Measurements from ENCODE around the gene TMEFF2.

The TMEFF2 gene

DNA sequence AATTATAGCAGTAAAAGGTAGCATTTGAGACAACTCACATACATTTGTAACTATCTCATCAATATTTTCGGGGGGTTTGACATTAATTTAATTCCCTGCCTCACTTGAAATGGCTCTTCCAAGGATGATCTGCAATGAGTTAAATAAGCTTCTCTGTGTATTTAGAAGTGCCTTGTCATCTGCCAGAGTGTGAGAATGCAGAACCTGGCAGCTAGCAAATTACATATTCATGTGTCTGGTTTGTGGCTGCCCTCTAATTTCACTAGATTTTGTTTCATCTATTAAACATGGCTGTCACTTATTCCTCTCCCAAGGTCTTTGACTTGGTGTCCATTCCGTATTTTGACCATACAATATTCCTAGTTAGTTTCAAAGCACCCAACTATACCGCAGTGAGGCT lies 189.5 kb downstream of the TMEFF2 start:
- no peak for DNase-seq

DNA sequence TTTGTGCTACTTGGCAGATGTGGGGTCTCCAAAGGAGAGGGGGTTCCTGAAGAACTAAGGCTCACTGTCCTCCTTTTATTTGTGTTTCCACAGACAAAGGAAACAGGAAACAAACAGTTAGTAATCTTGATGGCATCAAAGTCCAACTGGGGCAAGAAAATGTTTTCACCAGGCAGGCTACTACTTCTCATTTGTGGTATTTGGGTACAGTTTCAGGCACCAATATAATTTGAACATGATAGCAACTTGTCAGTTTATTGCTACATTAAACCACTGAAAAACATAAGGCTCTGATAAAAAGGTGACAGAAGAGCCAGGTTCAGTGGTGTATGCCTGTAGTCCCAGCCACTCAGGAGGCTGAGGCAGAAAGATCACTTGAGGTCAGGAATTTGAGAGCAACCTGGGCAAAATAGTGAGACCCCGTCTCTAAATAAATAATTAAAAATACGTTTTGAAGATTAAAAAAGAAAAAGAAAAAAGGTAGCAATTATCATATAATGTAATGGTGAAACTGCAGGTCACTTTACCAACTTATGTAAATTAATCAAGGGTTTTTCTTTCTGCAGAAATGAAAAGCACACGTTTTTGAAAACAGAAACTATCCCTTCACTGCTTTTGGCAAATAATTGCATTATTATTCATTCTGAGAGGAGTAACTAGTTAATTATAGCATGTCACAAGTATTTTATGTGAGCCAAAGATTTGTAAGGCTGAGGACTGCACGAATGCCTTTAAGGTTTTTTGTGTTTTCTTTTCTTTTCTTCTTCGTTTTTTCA lies 190.4 kb downstream of the TMEFF2 start:
- DNase-seq, result no peak

GRCh38 chr2:192002418-192002817 lies 192.3 kb downstream of the TMEFF2 start:
- no peak for DNase-seq

- DNase-seq, result no peak
These were observed 194.3 kb downstream of the TMEFF2 start for GRCh38 chr2:192000196-192000980.

DNA sequence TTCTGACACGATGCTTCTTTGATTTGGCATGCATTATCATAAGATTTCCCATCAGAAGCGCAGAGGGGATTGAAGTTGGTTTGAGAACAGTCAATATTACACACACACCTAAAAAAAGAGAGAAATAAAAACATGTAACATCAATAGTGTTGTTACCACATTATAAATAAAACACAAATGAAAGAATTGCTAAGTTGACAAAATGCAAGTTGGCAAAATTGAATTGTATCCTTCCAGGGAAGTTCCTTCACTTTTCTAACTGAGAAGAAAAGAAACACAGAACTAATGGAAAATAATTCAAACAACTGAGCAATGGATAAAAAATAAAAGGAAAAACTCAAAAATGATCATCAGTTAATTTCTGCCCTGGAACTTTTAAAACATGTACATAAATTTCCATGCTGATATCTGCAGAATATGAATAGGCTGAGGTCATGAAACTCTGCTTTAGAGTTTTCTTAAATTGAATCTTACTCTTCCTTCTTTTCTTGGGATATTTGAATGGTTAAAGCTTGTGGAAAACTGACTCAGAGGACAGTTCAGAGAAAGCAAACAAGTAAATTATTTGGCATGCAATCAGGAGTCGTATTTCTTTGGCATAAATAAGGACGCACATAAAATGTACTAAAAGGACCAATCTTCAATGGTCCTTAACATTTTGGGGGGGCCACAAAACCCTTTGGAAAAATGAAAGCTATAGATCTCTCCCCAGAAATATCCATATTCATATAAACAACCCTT lies 195.5 kb downstream of the TMEFF2 start:
- DNase-seq, result no peak

- DNase-seq, result no peak
These were observed 199.4 kb downstream of the TMEFF2 start for GRCh38 chr2:191995285-191995684.

DNA sequence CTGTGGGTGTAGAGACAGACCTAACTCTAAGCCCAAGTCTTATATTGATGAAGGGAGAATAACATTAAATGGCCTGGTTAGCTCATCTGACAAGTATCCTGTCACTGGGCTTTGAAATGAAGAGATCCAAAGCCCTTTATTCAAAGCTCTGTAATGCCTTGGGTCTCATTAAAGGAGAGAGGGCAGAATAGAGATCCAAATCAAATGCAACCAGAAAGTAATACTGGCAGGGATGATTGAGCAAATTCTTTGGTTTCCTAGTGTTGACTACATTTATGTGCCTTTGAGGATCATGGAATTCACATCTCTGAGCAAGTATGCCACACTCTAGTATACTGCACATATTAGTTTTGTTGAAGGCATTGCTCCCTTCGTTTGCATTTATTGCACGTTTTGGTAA lies 200.0 kb downstream of the TMEFF2 start:
- no peak for DNase-seq

DNA sequence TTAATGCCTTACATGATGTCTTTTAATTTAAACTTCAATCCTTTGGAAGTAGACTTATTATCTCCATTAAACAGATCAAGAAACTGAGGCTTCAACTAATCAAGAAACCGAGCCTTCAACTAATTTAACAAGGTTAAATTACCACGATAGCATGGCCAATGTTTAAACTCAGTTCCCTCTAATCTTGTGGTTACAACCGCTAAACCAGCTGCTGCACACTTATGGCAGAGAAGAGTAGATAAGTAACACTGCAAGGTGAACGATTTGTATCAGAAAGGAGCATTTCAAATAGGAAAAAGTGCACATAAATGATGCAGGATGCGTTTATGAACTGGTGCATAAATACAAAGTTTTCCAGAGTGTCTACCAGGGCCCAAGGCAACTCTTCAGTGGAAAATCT lies 203.3 kb downstream of the TMEFF2 start:
- DNase-seq, result no peak

- no peak for DNase-seq
These were observed 209.0 kb downstream of the TMEFF2 start for GRCh38 chr2:191985740-191986139.

DNA sequence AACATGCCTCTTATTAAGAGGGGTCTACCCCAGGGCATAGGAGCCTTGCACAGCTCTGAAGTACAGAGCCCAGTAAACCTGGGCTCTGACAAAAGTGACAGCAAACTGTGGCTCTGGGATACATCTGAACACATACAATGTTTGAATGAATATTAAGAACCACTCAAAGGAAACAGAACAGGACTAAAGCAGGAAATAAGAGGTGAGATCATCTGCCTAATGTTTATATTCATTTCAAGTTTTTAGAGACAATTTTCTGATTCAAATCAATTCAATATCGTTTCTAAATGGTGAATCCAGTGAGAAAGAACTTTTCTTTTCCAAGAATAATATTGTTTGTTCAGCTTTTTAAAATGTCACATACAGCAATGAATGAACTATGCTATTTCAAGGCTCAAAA lies 211.1 kb downstream of the TMEFF2 start:
- DNase-seq, result no peak

DNA sequence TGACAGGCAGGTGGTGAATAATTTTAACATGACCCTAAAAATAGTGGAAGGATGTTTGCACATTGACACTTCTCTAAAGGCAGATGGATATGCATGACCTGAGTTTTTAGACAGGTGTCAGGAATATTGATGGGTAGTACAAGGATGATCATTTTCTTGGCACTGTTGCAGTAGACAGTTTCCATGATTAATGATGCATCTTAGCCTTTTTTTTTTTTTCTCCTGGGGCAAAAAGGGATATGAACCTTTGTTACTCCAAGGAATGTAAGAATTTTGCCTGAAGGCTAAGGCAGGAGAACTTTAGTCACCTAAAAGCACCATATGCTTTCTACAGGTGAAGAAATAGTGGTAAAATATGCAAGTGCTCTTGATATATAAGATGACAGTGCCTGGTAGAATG lies 211.5 kb downstream of the TMEFF2 start:
- no peak for DNase-seq

DNA sequence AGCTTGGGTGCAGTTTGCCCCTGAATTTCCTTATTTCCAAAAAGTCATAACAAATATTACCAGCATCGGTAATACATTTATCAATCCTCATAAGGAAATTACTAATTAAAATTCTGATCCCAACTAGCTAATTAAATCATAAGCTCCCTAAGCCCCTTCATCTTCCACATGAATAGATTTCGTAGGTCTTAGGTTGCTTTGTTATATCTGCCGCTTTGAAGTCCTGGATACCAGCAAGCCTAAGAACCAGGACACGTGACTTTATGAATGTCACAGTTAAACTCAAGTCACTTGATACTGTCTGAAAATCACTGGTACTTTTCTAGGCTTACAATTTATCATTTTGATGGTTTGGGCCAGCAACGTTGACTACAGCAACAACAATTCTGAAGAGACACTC lies 213.0 kb downstream of the TMEFF2 start:
- DNase-seq, result no peak

DNA sequence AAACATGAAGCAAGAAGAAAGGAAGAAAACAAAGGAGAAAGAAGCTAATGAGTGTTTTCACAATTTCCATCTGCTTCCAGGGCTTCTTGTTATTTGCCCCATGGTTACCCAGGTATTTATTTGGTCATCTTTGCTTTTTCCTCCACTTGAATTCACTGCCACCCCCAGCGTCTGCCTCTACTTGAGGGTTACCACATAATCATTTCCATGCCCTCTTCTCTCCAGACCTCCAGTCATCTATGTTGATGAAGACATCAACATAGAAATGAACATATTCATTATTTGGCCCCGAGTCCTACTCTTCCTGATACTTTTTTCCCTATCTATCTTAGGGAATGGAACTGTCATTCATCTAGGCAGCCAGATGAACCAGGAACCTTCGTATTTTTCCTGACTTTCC lies 214.2 kb downstream of the TMEFF2 start:
- no peak for DNase-seq

DNA sequence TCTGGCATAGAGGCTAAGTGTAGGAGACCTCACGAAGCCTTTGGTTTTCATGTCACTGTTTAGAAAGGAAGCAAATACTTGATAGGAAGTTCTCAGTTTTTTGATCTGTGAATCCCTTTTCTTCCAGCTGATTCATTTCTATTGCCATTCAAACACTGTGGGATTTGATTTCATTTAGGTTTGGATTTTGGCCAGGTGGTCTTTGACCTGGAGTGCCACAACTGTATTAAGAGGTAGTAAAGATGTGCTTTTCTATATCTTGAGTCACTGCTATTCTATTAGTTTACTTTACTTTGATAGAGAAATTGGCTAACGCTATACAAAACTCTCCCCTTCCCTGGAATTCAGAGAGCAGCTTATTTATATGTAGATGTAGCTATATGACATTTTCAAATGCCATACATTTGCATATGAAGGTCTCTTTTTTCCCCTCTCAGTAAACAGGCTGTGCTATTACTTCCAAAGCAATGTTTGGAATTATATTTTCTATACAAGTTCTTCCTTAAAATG lies 215.5 kb downstream of the TMEFF2 start:
- no peak for DNase-seq

DNA sequence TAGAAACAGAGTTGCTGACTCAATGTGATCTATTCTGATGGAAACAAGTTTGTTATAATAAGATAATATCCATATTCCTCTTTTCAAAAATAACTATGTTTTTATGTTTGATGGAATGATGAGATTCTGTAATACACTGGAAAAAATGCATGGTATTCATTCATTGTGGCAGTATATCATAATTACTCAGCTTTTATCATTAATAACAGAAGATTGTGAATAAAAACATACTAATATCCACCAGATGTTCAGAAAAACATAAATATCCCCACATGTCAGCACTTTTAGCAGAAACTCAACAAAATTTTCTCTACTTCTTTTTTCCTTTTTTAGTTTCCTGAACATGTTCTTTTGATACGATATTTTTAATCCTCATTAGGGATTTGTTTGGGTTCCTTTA lies 217.0 kb downstream of the TMEFF2 start:
- DNase-seq, result no peak

DNA sequence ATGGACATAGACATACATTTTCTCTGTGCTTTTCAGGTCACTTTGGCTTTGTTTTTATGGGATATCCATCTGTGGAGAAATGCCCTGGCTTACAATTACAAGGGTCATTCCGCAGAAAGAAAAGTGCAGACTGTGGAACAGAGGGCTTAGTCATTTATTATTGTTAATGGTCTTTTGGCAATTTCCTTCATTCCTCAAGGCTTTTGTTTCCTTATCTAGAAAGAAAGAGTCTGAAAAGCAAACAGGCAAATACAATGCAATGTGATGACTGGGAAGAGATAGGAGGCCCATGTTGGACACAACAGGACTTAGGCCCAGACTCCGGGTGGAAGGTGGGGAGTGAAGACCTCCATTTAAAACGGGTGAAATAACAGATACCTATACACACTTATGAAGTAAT lies 218.3 kb downstream of the TMEFF2 start:
- DNase-seq, result no peak

- DNase-seq, result no peak
These were observed 220.1 kb downstream of the TMEFF2 start for GRCh38 chr2:191974676-191975075.

DNA sequence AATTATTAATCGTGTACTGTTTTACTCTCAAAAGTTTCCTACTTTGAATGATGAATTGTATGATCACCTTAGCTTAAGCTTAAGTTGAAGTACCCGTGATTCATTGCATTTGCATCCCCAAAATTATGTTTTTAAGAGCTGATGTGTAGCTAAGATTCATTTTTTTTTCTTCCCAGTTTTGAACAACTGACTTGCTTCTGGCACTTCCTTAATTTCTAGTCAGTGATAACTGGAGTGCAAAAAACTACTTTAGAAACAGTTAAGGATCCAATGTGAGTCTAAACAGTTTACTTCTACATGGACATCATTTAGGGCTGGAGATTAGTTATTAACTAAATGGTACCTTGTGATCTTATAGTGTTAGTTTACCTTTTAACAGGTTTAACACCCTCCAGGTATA lies 223.9 kb downstream of the TMEFF2 start:
- DNase-seq, result no peak

GRCh38 chr2:191968120-191968519 lies 226.6 kb downstream of the TMEFF2 start:
- DNase-seq, result no peak

DNA sequence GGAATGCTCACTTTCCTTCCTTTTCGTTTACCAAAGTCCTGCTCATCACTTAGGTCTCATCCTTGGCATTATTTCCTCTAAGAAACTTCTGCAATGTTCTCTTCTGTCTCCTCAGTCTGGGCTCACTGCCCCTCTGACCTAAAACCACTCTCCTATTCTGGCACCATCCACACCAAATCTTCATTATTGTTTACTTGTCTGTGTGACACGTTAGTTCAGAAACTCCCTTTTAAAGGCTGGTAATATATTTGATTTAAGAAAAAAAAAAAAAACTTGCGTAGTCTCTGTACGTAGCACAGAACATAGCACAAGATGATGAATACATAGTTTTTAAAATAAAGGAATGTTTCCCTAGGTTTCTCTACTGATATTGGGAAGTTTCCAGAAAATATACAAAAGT lies 229.0 kb downstream of the TMEFF2 start:
- no peak for DNase-seq

- no peak for DNase-seq
These were observed 233.2 kb downstream of the TMEFF2 start for GRCh38 chr2:191961556-191961955.

DNA sequence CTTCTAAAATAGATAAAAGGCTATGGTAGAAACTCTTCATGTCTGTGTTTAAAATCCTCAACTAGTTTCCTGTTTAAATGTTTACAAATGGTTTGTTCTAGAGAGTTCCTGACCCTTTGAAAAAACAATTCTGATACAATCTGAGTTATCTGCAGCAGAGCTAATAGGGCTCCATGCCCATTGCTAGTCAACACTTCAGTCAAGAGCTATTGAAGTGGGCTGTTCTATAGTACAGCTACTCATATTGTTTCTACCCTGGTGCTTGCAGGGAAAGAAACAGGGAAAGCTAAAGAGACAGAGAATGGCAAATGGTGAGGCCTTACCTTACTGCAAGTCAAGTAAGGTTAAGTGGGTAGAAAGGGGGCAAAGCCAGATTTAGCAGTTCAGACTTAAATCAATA lies 235.5 kb downstream of the TMEFF2 start:
- no peak for DNase-seq

GRCh38 chr2:191957996-191958860 lies 236.5 kb downstream of the TMEFF2 start:
- no peak for DNase-seq
